ENCODE data around the gene PROSER2. TPM values are rescaled to one million over a fixed set of nuclear protein-coding genes. Genes with fewer than 3 reads are reported as not detected.

Gene PROSER2
- total and polyA plus RNA-seq, 9 of the 15 experiments (the other 6 are each of a cell fraction or from before 2014, with no cell fraction given), result 0.62 to 14.8 (median 2.9) TPM

GRCh38 chr10:11878776-11879175 lies 55.6 kb downstream of the PROSER2 start:
- no peak for FAIRE-seq
- H3K9me1 ChIP-seq (ENCODE audit: control insufficient read depth, insufficient read depth, low read length), result no peaks in the 10 kb centered on the region
- ATAC-seq, result no peak
- peak overlapping the region; percentile 28; the same call in 1 of the 2 replicates for H2AFZ ChIP-seq (ENCODE audit: low read depth, low read length)
- no peak overlapping the region for H3K27ac ChIP-seq (ENCODE audit: extremely low read depth, low read depth, low read length)
- no peak for DNase-seq (ENCODE audit: extremely low read depth in 1 of 4, low spot score in 3 of 4)
- H3K4me1 ChIP-seq (replicated peaks in 1 of 2; ENCODE audit: control insufficient read depth in 2 of 2, insufficient read depth in 2 of 2, low read length in 2 of 2), result peaks cover 36 to 76% of the 10 kb centered on the region in 2 experiments
- peak overlapping the region in 1 of 2 experiments; percentile 66; a peak in 2 of 4 replicates for H3K9ac ChIP-seq (ENCODE audit: insufficient read depth in 1 of 2, low read depth in 2 of 2, low read length in 2 of 2)
- BruUV-seq (replicated peaks), result no TSS peak
- no peak overlapping the region for H3K4me3 ChIP-seq
- 76% methylated on average over 11 of the region's 12 CpGs for WGBS (ENCODE audit: insufficient coverage, low coverage, missing lambda C conversion rate)
- intact Hi-C loops (cut with micrococcal nuclease), result no loop called here
- no peak for TF ChIP-seq NCOA2 (IDR thresholded peaks at IDR 0.05; ENCODE audit: partially characterized antibody in 2 of 2)
- no peak for TF ChIP-seq ZNF740 (CRISPR knock-in tag; IDR thresholded peaks at IDR 0.05)
- no peak for TF ChIP-seq ZNF740 (tag; IDR thresholded peaks at IDR 0.05)
- no peak for TF ChIP-seq ZNF407 (IDR thresholded peaks at IDR 0.05; ENCODE audit: low read depth)
- TF ChIP-seq EP300 (IDR thresholded peaks at IDR 0.05; ENCODE audit: low read length), result no peak
- no peak for TF ChIP-seq PHB (CRISPR knock-in tag; IDR thresholded peaks at IDR 0.05)
- no peak for TF ChIP-seq PTRF (tag; IDR thresholded peaks at IDR 0.05)
- TF ChIP-seq MAFK (IDR thresholded peaks at IDR 0.05; ENCODE audit: low read length), result no peak
- TF ChIP-seq HNRNPL (IDR thresholded peaks at IDR 0.05; ENCODE audit: low read depth, low read length), result no peak
- TF ChIP-seq GABPB1 (CRISPR knock-in tag; IDR thresholded peaks at IDR 0.05), result no peak
- no peak for TF ChIP-seq ZNF212 (CRISPR knock-in tag; IDR thresholded peaks at IDR 0.05)
- TF ChIP-seq YBX1 (IDR thresholded peaks at IDR 0.05), result no peak
- no peak for TF ChIP-seq ZKSCAN8 (CRISPR knock-in tag; IDR thresholded peaks at IDR 0.05)
- H3K4me2 ChIP-seq (ENCODE audit: insufficient read depth, low read length), result no peak overlapping the region
- peaks cover 90% of the 10 kb centered on the region for H3K79me2 ChIP-seq (ENCODE audit: control insufficient read depth, insufficient read depth, low read length)
- ChIA-PET CTCF (ENCODE audit: low intra/inter-chr PET ratio) (no interaction called here), POLR2A (interaction anchor here (0.6 kb wide), 2 partner anchors 113 to 454 kb away, joined by 3 to 5 read pairs; no protein-coding TSS in a partner anchor)
- no peaks in the 10 kb centered on the region for H3K27me3 ChIP-seq (ENCODE audit: control insufficient read depth in 2 of 2, insufficient read depth in 2 of 2, low read length in 2 of 2)
- H3K9me3 ChIP-seq (replicated peaks; ENCODE audit: control insufficient read depth, insufficient read depth, low read depth, low read length), result no peaks in the 10 kb centered on the region
- peaks cover 20% of the 10 kb centered on the region for H4K20me1 ChIP-seq (replicated peaks; ENCODE audit: control insufficient read depth, insufficient read depth, low read length)
- in situ Hi-C loops (cut with MboI), result no loop called here
- peaks cover 10% of the 10 kb centered on the region; the same call in 1 of the 3 replicates for H3K36me3 ChIP-seq (ENCODE audit: control insufficient read depth, insufficient read depth, low read length)
